Medulla oblongata (tissue), 1 donor: ENCODE results near the gene ADD2.
"Not testable (repeated sequence)": the region's sequence is repeated elsewhere in the genome, so short reads cannot be mapped to it uniquely, and the experiment has no call there.

Experiments used
- DNase-seq: peaks from one replicate; pipeline ENCODE4 v3.0.0-alpha.2; 2015; ENCODE audit errors: extremely low spot score

ADD2 gene

DNA sequence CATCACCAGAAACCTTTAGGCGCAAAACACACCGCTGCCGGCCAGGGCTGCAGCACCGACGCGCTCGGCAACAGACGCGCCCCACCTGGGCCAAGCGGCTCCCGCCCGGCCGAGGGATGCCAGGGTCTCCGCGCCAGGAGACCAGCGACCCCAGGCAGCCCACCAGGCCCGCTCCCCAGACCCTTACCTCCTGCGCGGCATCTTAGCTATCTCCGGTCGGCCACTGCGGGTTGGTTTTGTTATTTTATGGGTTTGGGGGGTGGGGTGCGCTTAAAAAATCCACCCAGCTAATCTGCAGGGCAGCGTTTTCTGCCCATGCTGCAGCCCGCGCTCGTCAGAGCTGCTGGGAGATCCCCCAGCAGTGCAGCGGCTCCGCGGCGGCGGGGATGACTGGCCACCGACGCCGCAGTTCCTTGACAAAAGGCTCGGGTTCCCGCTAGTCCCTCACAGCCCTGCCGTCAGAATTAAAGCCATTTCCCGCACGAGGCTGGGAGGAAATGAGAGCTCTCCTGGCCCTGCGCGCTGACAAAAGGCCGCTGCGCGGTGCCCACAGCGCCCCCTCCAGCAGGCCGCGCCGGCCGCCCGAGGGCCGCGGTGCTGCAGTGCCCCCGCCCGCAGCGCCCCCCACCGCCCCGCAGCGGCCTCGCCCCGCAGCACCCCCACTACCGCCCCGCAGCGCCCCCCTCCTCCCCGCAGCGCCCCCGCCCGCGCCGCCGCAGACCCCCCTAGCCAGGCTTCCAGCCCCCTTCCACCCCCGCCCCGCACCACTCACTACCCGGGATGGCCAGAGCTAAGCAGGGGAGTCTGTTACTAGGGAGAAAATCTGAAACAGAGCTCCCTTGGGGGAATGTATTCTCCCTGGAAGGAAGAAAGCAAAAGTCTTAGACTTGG, at the start of gene ADD2:
TSS of gene ADD2 (minus strand) at position 502 of the 891 bp plus-strand sequence. CDS start 61,792 bp downstream, outside the sequence.
- peak; percentile 68 for DNase-seq

DNA sequence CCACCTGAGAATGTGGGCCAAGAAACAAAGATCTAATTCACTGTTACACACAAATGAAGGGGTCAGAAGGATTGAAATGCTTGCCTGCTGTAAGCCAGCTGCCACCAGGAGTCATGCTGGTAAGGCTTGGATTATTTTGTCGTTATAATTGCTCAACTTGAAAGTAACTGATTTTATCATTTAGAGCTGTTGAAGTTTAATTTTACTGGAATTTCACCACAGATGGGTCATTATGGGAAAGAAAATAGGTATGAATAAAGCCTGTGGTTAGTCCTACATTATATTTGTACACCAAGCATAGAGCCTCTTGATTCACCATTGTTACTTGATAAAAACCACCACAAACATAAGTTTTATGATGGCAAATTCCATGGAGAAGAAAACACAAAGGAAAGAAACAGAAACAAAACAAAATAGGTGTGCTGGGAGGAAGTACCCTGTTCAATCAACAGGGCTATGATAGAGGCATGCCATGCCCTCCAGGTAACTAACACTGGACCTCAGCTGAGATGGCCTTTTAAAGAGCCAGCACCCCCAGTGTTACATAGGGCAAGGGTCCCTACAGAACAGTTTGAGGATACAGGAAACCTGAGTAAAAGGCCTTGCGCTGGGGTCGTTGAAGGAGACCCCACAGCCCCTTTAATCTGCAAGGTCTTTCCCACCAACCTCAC, 49.4 kb upstream of the ADD2 start:
- no peak for DNase-seq

GRCh38 chr2:70816726-70817125, 48.7 kb upstream of the ADD2 start:
- DNase-seq = no peak

- DNase-seq = no peak
Measured at GRCh38 chr2:70808983-70809958, 41.3 kb upstream of the ADD2 start.

DNA sequence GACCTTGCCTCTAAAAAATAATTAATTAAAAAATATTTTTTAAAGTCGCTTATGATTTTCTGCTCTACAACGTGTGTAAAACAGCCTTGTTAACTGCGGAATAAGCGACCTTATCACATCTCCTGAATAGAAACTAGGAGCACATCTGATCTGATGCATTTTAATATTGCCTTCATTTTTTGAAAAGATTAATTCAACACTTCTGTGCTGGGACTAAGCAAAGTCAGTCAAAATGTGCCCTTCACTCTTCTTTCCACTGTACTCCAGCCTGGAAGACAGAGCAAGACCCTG, 39.8 kb upstream of the ADD2 start:
- no peak for DNase-seq

GRCh38 chr2:70807102-70807827, 39.3 kb upstream of the ADD2 start:
- no peak for DNase-seq

GRCh38 chr2:70806620-70807019, 38.6 kb upstream of the ADD2 start:
- DNase-seq = no peak

DNA sequence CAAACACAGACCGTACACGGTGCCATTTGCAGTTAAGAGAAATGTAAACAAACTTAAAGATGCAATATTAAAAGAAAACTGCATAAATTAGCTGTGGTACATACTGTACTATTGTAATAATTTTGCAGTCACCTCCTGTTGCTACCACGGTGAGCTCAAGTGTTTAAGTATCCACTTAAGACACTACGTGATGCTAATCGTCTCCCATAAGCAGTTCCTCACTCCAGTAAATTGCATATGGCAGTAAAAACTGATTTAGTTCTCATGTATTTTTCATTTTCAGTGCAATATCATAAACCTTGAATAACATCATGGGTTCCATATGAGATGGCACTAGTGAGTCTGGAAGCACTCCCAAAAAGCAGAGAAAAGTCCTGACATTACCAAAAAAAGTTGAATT, 38.0 kb upstream of the ADD2 start:
- no peak for DNase-seq

- DNase-seq = no peak
Measured at GRCh38 chr2:70801607-70802263, 33.7 kb upstream of the ADD2 start.

DNA sequence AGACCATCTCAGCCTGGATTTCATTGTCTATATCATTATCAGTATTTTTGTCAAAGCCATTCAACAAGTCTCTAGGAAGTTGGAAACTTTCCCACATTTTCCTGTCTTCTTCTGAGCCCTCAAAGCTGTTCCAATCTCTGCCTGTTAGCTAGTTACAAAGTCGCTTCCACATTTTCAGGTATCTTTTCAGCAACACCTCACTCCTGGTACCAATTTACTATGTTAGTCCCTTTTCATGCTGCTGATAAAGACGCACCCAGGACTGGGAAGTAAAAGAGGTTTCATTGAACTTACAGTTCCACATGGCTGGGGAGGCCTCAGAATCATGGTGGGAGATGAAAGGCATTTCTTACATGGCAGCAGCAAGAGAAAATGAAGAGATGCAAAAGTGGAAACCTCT, 31.7 kb upstream of the ADD2 start:
- no peak for DNase-seq

- not testable (repeated sequence) for DNase-seq
Measured at GRCh38 chr2:70797996-70798395, 30.0 kb upstream of the ADD2 start.

- DNase-seq = no peak
Measured at GRCh38 chr2:70797506-70797905, 29.5 kb upstream of the ADD2 start.

DNA sequence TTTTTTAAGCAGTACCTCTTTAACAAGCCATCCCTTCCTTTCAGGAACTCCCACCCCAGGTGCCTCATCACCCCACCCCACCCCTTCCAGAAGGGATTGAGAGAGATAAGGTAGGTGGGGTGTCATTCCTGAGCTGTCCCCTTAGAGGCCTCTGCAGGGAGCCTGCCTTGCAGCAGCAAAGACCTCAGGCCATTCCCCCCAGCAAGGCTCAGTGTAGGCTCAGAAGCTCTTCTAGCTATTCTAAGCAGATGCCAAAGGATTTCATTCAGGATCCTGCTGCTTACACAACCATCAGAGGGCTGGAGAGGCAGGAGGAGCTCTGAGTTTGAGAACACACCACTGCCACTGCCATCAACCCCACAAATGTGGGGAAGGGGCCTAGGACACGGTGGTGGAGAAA, 28.3 kb upstream of the ADD2 start:
- no peak for DNase-seq

DNA sequence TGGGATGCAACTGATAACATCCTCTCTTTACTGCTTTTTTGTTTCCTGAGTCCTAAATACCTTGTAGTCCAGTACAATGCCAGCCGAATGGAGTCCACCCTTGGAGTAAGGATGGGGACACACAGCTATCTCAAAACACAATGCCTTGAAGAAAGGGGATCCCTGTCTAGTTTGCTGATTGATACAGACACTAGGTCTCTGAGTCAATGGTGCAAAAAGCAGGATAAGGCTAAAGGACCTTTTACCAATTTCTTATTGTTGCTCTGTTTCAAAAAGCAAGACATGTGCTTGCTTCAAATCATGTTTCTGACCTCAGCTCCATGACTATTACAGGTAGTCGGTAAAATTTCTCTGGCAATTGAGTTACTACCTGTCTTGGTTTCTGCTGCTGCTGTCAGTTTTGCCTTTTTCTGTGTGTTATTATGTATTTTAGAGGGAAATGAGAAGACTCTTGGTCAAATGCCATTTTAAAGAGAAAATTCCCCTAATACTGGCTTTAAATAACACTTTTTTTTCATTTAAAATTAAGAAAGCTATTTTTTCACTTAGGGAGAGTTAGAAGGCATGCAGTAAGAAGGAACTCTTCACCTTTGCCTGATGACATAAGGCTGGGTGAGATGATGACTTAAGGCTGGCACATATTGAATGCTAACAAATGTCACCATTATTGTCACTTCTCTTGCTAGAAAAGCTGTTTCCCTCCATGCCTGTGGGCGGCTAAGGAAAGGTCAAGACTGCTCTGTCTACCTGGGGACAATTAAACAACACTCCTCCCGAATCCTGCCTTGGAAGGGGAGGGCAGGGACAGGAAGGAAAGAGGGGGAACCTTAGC, 27.4 kb upstream of the ADD2 start:
- no peak for DNase-seq

DNA sequence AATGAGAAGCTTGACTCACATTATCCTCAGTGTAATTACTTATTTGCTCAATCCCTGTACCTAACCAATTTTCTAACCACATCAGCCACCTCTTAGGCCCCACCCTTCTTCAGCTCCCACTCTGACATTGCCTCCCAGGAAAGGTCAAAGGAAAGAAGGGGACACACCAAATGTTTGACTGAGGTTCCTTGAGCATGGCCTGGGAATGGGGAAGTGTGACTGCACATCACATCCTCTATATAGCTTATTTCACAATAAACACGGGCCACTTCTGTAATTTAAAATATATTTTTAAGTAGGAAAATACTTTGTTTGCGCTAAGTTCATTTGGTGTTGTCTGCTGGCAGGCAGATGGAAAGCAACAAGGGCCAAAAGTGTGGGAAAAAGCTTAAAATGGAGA, 25.4 kb upstream of the ADD2 start:
- peak; percentile 34 for DNase-seq

DNA sequence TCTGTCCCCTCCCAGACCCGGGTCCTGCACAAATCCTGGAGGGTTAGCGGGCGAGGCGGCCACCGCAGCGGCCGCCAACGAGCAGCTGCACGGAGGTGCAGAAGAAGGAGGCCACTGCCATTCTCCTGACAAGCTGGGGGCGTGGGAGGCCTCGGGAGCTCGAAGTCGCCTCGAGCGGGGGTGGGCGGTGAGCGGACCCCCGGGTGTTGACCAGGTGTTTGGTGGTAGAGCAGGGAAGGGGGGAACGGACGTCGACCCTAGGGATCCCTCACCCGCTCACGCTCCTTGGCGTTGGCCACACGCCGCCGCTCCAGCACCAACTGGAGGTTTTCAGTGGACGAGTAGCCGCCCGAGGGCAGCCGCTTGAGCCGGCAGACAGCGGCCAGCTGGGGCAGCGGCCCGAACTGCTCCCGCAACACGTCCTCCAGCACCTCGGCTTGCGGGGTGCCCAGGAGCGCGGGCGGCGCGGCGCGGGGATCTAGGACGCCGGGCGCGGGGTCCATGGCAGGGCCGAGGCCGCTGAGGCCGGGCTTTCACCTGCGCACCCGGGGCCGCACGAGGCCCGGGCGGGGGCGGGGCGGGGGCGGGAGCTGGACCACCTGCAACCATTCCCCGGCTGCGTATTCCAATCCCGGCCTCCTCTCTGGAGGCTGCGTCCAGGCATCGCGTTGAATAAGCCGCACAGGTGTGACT, 22.3 kb upstream of the ADD2 start, which contains the start of gene FIGLA:
TSS of gene FIGLA (minus strand) at position 508 of the 693 bp plus-strand sequence. CDS start at position 503, 5 bp downstream.
- no peak for DNase-seq

DNA sequence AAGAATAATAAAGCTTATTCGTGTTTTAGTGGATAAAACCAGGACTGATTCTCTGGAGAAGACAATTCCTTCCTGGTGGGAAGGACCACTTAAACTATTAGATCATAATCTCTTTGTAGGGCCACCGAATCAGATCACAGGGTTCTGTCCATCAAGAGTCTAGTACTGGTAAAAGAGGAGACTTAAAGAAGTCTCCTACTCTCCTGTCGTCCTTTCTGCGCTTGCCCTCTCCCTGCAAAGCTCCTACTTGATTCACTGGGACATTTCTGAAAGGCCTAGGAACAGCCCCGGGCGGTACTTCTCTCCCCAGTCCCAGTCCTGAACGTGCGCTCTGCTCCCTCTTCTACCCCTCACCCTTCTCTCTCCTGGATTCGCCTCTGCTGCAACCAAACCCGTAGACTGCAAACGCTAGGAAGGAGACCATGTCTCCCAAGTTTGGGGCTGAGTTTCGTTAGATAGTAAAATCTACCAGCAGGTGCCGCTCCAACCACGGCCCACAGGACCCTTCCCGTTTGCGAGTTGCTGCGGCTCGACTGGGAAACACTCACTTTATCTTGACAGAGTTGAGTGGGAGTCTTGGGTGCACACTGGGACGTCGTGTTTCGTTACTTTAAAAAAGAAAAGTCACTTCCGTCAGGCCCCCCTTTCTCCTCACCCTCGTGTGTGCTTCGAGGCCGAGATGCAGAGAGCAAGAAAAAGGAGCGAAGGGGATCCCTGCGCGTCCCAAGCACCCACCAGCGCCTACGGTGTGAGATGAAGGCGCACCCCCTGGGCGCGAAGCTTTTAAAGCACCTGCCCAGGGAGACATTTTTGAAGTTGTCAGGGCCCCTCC, 21.5 kb upstream of the ADD2 start:
- peak; percentile 82 for DNase-seq
